GM18520 (cell line): ENCODE data around the gene TEX28.
A peak's percentile ranks its signal among the peaks of the same experiment; 100 is the strongest.
"Not testable (repeated sequence)": the region's sequence is repeated elsewhere in the genome, so short reads cannot be mapped to it uniquely, and the experiment has no call there.

ENCODE experiments used
- ATAC-seq: cut with Tn5 transposase; IDR thresholded peaks from one replicate; pipeline ENCODE4 v1.9.1; 2021; ENCODE audit not compliant: unreplicated experiment

The TEX28 gene

GRCh38 chrX:154312116-154312515, 17.2 kb upstream of the TEX28 start:
- no peak for ATAC-seq

- no peak for ATAC-seq
Observed at GRCh38 chrX:154310616-154311536, 16.0 kb upstream of the TEX28 start.

GRCh38 chrX:154309041-154309775, 14.3 kb upstream of the TEX28 start:
- ATAC-seq, result no peak

GRCh38 chrX:154308108-154308946, 13.4 kb upstream of the TEX28 start:
- ATAC-seq, result no peak

GRCh38 chrX:154307202-154307601, 12.3 kb upstream of the TEX28 start:
- ATAC-seq, result no peak

GRCh38 chrX:154305541-154306205, 10.7 kb upstream of the TEX28 start:
- no peak for ATAC-seq

- ATAC-seq, result no peak
Observed at GRCh38 chrX:154304846-154305245, 9.9 kb upstream of the TEX28 start.

GRCh38 chrX:154303476-154303875, 8.6 kb upstream of the TEX28 start:
- ATAC-seq, result no peak

GRCh38 chrX:154302998-154303397, 8.1 kb upstream of the TEX28 start:
- ATAC-seq, result not testable (repeated sequence)

GRCh38 chrX:154300816-154301215, 5.9 kb upstream of the TEX28 start:
- ATAC-seq, result no peak

GRCh38 chrX:154298312-154298711, 3.4 kb upstream of the TEX28 start:
- no peak for ATAC-seq

GRCh38 chrX:154296731-154297130, 1.8 kb upstream of the TEX28 start:
- no peak for ATAC-seq

- no peak for ATAC-seq
Observed at GRCh38 chrX:154295664-154296310, 863 bp upstream of the TEX28 start, which contains the start of gene TKTL1. TKTL1 (plus strand) TSS chrX:154295795; CDS start chrX:154295860, 65 bp downstream.

- not testable (repeated sequence) for ATAC-seq
Observed at GRCh38 chrX:154286406-154286805, 8.5 kb downstream of the TEX28 start.

- ATAC-seq, result peak; percentile 70
Observed at GRCh38 chrX:154284489-154285338, 10.2 kb downstream of the TEX28 start.

- not testable (repeated sequence) for ATAC-seq
Observed at GRCh38 chrX:154269245-154269644, 25.7 kb downstream of the TEX28 start.

- not testable (repeated sequence) for ATAC-seq
Observed at GRCh38 chrX:154263072-154263471, 31.9 kb downstream of the TEX28 start.

GRCh38 chrX:154258711-154259110, 36.2 kb downstream of the TEX28 start:
- ATAC-seq, result not testable (repeated sequence)

- not testable (repeated sequence) for ATAC-seq
Observed at GRCh38 chrX:154257282-154257681, 37.6 kb downstream of the TEX28 start, which contains the start of gene OPN1MW3. OPN1MW3 (plus strand) TSS chrX:154257582; CDS start chrX:154257620, 38 bp downstream.
